B cell (primary cell): Measurements from ENCODE around the gene LARGE1. TPM values are rescaled to one million over a fixed set of nuclear protein-coding genes. Genes with fewer than 3 reads are reported as not detected.

ENCODE experiments used
- ATAC-seq: fragments of 200-7000 bp; cut with Tn5 transposase; one replicate; pipeline ENCODE4 v1.10.0; 2021; ENCODE audit warnings: low read depth, mild to moderate bottlenecking, moderate number of reproducible peaks, moderate library complexity
- CTCF ChIA-PET: fragments of 350-600 bp; sonication (Branson Sonifier 250); formaldehyde crosslinking; loops from one replicate; lab custom pipeline; 2021; ENCODE audit warnings: antibody characterized with exemption, inconsistent platforms; lab: Charles Lee
- POLR2A ChIA-PET: fragments of 350-600 bp; sonication (Branson Sonifier 250); formaldehyde crosslinking; loops from one replicate; lab custom pipeline; 2021; ENCODE audit warnings: antibody characterized with exemption; lab: Charles Lee
- DNase-seq: peaks from one replicate; pipeline ENCODE4 v3.0.0; 2013
- H2AFZ ChIP-seq: 2 replicates; pipeline ENCODE4 v1.6.1; 2012; ENCODE audit warnings: mild to moderate bottlenecking, low read depth, low read length; ENCODE audit not compliant: insufficient read depth, poor library complexity, severe bottlenecking
- H3K27ac ChIP-seq, 2 donors: 1 replicate in 1 of 2; 2 replicates in 1 of 2; pipeline ENCODE4 v1.5.1; 2012 to 2013; ENCODE audit warnings: low read length in 2 of 2, mild to moderate bottlenecking in 2 of 2, moderate library complexity in 1 of 2
- H3K27me3 ChIP-seq, 4 experiments: fragments of 200-600 bp in 1 of 4; sonication (generic) in 1 of 4; replicated peaks in 1 of 4; 1 replicate in 2 of 4; 2 replicates in 2 of 4; pipeline versions ENCODE4 v1.6.1 to v1.7.0; 2013 to 2016; ENCODE audit warnings: low read length in 3 of 4, mild to moderate bottlenecking in 2 of 4, mixed read lengths in 1 of 4, moderate library complexity in 1 of 4; ENCODE audit not compliant: insufficient read depth in 4 of 4, control insufficient read depth in 3 of 4; ENCODE audit errors: control extremely low read depth in 1 of 4
- H3K36me3 ChIP-seq, 2 experiments: replicated peaks in 1 of 2; 1 replicate in 1 of 2; 2 replicates in 1 of 2; pipeline versions ENCODE4 v1.6.1 to v1.7.1; 2013; ENCODE audit warnings: low read length in 1 of 2; ENCODE audit not compliant: insufficient read depth in 2 of 2, control insufficient read depth in 1 of 2; ENCODE audit errors: control extremely low read depth in 1 of 2, extremely low read depth in 1 of 2
- H3K4me1 ChIP-seq, 2 donors: fragments of 200-600 bp in 1 of 2; sonication (generic) in 1 of 2; 1 replicate in 1 of 2; 2 replicates in 1 of 2; pipeline versions ENCODE4 v1.5.1 to v1.6.1; 2013 to 2017; ENCODE audit warnings: low read length in 2 of 2; ENCODE audit not compliant: control insufficient read depth in 2 of 2, insufficient read depth in 2 of 2
- H3K4me2 ChIP-seq: replicated peaks from 2 replicates; pipeline ENCODE3; 2012; ENCODE audit warnings: mild to moderate bottlenecking, low read depth, low read length; ENCODE audit not compliant: poor library complexity, severe bottlenecking
- H3K4me3 ChIP-seq, 5 experiments: fragments of 200-600 bp in 1 of 5; sonication (generic) in 1 of 5; 1 replicate in 3 of 5; 2 replicates in 2 of 5; pipeline versions ENCODE4 v1.5.1 to v1.7.0; 2011 to 2016; ENCODE audit warnings: low read length in 4 of 5, mild to moderate bottlenecking in 4 of 5, low read depth in 2 of 5, control low read depth in 1 of 5, moderate library complexity in 1 of 5; ENCODE audit not compliant: insufficient read depth in 1 of 5; ENCODE audit errors: control extremely low read depth in 1 of 5, extremely low read depth in 1 of 5
- H3K79me2 ChIP-seq: fragments of 200-600 bp; sonication (generic); one replicate; pipeline ENCODE4 v1.6.0; 2016; ENCODE audit warnings: low read length; ENCODE audit not compliant: control insufficient read depth, insufficient read depth
- H3K9ac ChIP-seq: fragments of 200-600 bp; sonication (generic); 2 replicates; pipeline ENCODE4 v1.6.1; 2017; ENCODE audit warnings: mild to moderate bottlenecking, low read length, moderate library complexity
- H3K9me3 ChIP-seq, 3 donors: one replicate each; pipeline versions ENCODE4 v1.6.1 to v1.7.1; 2013; ENCODE audit warnings: low read length in 2 of 3; ENCODE audit not compliant: control insufficient read depth in 2 of 3, insufficient read depth in 1 of 3; ENCODE audit errors: control extremely low read depth in 1 of 3
- H4K20me1 ChIP-seq: 2 replicates; pipeline ENCODE4 v1.6.0; 2012; ENCODE audit warnings: mild to moderate bottlenecking, low read length; ENCODE audit not compliant: insufficient read depth, control insufficient read depth, poor library complexity, severe bottlenecking
- H3K27ac Mint-ChIP-seq: one replicate; pipeline ENCODE4 v1.8.0; 2021; ENCODE audit warnings: mixed read lengths
- H3K27me3 Mint-ChIP-seq: one replicate; pipeline ENCODE4 v1.8.0; 2021; ENCODE audit warnings: mixed read lengths
- H3K4me1 Mint-ChIP-seq: one replicate; pipeline ENCODE4 v1.8.0; 2021; ENCODE audit warnings: mixed read lengths
- H3K4me3 Mint-ChIP-seq: one replicate; pipeline ENCODE4 v1.8.0; 2021; ENCODE audit warnings: mixed read lengths
- H3K9me3 Mint-ChIP-seq: one replicate; pipeline ENCODE4 v1.8.0; 2022; ENCODE audit warnings: mixed read lengths; ENCODE audit not compliant: insufficient read depth
- EZH2 ChIP-seq: IDR thresholded peaks from 2 replicates; pipeline ENCODE4 v1.6.1; 2012; ENCODE audit warnings: borderline replicate concordance, low read depth, mild to moderate bottlenecking, moderate library complexity, low read length; ENCODE audit not compliant: insufficient read depth, poor library complexity, severe bottlenecking
- WGBS: methylation state at CpG from one replicate; pipeline ENCODE4 v1.1.5; 2013; ENCODE audit warnings: missing lambda C conversion rate; ENCODE audit not compliant: insufficient coverage; 5-methylcytosine and 5-hydroxymethylcytosine counted together
- intact Hi-C: fragments of 100-400 bp; cut with micrococcal nuclease; formaldehyde crosslinking; loops from one replicate; pipeline ENCODE4 v1.10.0; 2022
- polyA plus RNA-seq: library from polyadenylated mRNA; depleted of rRNA; stranded (reverse); fragments of >200 nt; gene quantifications from 2 replicates; pipeline ENCODE4 v1.2.3, GENCODE V29; 2012
- total RNA-seq, 2 donors: library from RNA; stranded (reverse); fragments of 120-200 nt in 1 of 2; gene quantifications; 1 replicate in 1 of 2; 2 replicates in 1 of 2; pipeline versions ENCODE4 v1.2.3 to v1.2.4, GENCODE V29; 2013 to 2022
- TF ChIP-seq, protein P1 (sequence below): fragments of 200-600 bp; IDR thresholded peaks from one replicate; pipeline ENCODE4 v1.8.0; 2022; ENCODE audit warnings: antibody characterized with exemption, mild to moderate bottlenecking

Gene LARGE1
- total and polyA plus RNA-seq, 2 donors (not counting 1 experiment from before 2014, with no cell fraction given), result 20.7 to 82.0 TPM

DNA sequence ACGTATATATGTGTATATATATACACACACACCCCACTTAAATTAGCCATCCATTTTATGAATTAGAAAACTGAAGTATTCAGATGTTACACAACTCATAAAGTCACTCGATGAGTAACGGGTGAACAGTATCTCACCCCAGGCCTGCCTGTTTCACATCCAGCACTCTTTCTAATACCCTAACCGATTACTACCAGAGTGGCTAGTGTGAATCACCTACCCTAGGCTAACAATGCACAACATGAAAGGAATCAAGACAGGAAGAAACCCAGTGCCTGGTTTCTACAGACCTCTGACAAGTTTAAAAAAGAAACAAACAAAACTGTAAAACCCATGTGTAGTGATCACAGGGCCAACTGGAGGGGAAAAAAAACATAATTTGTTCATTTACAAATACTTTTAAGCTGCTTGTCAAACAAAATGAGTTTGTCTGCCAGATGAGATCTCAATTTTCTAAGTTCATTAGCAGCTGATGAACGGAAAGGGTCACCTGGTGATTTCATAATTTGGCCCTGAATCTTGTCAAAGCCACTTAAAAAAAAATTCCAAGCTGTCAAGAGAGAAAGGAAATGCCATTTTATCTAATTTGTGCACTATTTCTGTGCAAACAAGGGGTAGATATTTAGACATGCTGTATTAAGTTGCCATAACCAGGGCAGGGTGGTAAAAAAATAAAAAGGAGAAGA lies 134.8 kb downstream of the LARGE1 start:
- DNase-seq, result no peak
- Histone ChIP-seq H4K20me1 (peaks cover 16% of the 10 kb centered on the region), H3K36me3 (no peaks in the 10 kb centered on the region), H3K79me2 (peaks cover 47% of the 10 kb centered on the region), H3K27me3 (no peaks in the 10 kb centered on the region), H3K9ac (no peak overlapping the region), H3K4me2 (no peak overlapping the region), H2AFZ (no peak overlapping the region), H3K4me3 (no peak overlapping the region), H3K27ac (no peak overlapping the region), H3K4me1 (no peaks in the 10 kb centered on the region), H3K9me3 (peaks cover 0 to 30% (median 9%) of the 10 kb centered on the region in 3 donors)
- H3K27ac Mint-ChIP-seq, result no peak overlapping the region
- WGBS, result 90% methylated on average over 3 of the region's 5 CpGs
- H3K4me3 Mint-ChIP-seq, result no peak overlapping the region
- no peaks in the 10 kb centered on the region for H3K27me3 Mint-ChIP-seq
- H3K9me3 Mint-ChIP-seq, result peaks cover 10% of the 10 kb centered on the region
- intact Hi-C loops, result no loop called here
- peaks cover 32% of the 10 kb centered on the region for H3K4me1 Mint-ChIP-seq
- TF ChIP-seq, protein P1, sequence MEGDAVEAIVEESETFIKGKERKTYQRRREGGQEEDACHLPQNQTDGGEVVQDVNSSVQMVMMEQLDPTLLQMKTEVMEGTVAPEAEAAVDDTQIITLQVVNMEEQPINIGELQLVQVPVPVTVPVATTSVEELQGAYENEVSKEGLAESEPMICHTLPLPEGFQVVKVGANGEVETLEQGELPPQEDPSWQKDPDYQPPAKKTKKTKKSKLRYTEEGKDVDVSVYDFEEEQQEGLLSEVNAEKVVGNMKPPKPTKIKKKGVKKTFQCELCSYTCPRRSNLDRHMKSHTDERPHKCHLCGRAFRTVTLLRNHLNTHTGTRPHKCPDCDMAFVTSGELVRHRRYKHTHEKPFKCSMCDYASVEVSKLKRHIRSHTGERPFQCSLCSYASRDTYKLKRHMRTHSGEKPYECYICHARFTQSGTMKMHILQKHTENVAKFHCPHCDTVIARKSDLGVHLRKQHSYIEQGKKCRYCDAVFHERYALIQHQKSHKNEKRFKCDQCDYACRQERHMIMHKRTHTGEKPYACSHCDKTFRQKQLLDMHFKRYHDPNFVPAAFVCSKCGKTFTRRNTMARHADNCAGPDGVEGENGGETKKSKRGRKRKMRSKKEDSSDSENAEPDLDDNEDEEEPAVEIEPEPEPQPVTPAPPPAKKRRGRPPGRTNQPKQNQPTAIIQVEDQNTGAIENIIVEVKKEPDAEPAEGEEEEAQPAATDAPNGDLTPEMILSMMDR, result no peak
- no peak for TF ChIP-seq EZH2
- CTCF ChIA-PET, result no interaction called here
- POLR2A ChIA-PET, result no interaction called here
- ATAC-seq, result no peak

DNA sequence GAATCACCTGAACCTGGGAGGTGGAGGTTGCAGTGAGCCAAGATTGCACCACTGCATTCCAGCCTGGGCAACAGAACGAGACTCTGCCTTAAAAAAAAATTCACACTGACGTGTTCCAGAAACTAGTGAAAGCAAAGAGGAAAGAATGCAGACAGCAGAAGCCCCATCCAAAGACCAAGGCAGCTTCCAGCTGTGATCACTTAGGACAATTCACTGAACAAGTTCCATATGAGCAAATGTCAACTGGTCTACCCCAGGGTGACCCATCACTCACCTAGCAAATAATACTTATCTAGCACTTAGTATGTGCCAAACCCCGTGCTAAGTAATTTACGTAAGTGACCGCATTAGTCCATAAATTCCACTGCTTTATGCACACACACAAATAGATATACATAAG lies 138.9 kb downstream of the LARGE1 start:
- Histone ChIP-seq H3K4me2 (no peak overlapping the region), H3K36me3 (no peaks in the 10 kb centered on the region), H3K4me1 (no peaks in the 10 kb centered on the region), H3K27ac (no peak overlapping the region), H3K9me3 (peaks cover 0 to 3% (median 0%) of the 10 kb centered on the region in 3 donors), H3K4me3 (no peak overlapping the region), H4K20me1 (peaks cover 40% of the 10 kb centered on the region), H3K27me3 (no peaks in the 10 kb centered on the region), H3K9ac (no peak overlapping the region), H2AFZ (no peak overlapping the region), H3K79me2 (peaks cover 52% of the 10 kb centered on the region)
- peaks cover 36% of the 10 kb centered on the region for H3K4me1 Mint-ChIP-seq
- ATAC-seq (no peak), DNase-seq (no peak)
- WGBS, result 92% methylated on average over 2 of the region's 5 CpGs
- no peaks in the 10 kb centered on the region for H3K9me3 Mint-ChIP-seq
- no peaks in the 10 kb centered on the region for H3K27me3 Mint-ChIP-seq
- no peak overlapping the region for H3K4me3 Mint-ChIP-seq
- intact Hi-C loops, result no loop called here
- ChIA-PET POLR2A (no interaction called here), CTCF (no interaction called here)
- H3K27ac Mint-ChIP-seq, result no peak overlapping the region
- TF ChIP-seq, protein P1, result no peak
- TF ChIP-seq EZH2, result no peak
